HFF-Myc (cell line): ENCODE measurements around the gene CD44.

ENCODE experiments used
- DNase-seq: peaks from one replicate; pipeline ENCODE4 v3.0.0-alpha.2; 2011; ENCODE audit warnings: low read depth; ENCODE audit errors: extremely low read depth
- H3K4me3 ChIP-seq: replicated peaks from 2 replicates; pipeline ENCODE4 v1.5.1; 2011; ENCODE audit warnings: low read depth, mild to moderate bottlenecking, control low read depth, low read length
- TF ChIP-seq, protein P1 (sequence below): IDR thresholded peaks from 2 replicates; pipeline ENCODE4 v1.5.1; 2012; ENCODE audit warnings: mild to moderate bottlenecking, low read depth, low read length, control low read depth; ENCODE audit errors: missing control alignments

The CD44 gene

DNA sequence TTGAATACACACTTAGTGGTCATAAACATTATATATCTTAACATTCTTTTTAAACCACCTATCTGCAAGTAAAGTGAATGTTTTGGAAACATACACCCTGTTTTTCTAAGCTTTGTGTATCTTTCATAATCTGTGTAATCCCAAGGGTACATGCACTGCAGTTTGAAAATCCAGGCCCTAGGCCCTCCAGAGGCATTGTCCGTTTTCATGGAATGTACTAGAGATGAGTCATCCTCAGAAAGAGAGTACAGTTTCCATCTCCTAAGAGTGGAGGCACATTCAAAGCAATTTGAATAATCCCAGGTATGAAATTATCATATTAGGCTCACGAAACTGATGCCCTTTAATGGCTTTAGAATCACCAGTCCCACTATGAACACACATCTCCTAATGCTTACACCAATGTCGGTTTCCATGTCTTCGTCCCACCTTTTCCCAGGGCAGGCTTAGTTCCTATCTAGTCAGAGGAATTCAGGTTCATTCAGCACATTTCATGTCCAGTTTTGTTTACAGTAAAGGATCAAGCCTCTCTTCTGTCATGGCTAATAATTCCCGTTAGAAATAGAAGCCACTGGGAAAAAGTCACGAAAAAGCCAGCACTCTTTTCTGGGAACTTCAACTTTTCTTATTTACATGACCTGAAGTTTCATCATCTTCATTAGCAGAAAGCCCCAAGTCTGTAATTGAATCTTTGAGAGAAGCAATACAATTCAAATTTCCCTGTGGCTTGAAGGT lies 39.5 kb upstream of the CD44 start:
- TF ChIP-seq, protein P1, sequence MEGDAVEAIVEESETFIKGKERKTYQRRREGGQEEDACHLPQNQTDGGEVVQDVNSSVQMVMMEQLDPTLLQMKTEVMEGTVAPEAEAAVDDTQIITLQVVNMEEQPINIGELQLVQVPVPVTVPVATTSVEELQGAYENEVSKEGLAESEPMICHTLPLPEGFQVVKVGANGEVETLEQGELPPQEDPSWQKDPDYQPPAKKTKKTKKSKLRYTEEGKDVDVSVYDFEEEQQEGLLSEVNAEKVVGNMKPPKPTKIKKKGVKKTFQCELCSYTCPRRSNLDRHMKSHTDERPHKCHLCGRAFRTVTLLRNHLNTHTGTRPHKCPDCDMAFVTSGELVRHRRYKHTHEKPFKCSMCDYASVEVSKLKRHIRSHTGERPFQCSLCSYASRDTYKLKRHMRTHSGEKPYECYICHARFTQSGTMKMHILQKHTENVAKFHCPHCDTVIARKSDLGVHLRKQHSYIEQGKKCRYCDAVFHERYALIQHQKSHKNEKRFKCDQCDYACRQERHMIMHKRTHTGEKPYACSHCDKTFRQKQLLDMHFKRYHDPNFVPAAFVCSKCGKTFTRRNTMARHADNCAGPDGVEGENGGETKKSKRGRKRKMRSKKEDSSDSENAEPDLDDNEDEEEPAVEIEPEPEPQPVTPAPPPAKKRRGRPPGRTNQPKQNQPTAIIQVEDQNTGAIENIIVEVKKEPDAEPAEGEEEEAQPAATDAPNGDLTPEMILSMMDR: no peak
- no peak overlapping the region for H3K4me3 ChIP-seq
- DNase-seq: no peak

DNA sequence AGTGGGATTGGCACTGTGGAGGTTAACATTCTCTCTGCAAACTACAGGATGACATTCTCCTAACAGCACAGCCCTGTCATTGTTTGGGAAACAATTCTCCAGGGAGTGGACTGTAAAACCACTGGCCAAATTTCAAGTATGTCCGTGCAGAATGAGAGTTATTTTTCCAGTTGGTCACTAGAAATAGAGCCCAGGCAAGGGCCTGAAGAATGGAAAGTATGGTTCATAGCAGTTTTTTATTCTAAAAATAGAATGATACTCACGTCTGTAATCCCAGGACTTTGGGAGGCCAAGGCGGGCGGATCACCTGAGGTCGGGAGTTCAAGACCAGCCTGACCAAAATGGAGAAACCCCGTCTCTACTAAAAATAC lies 39.0 kb upstream of the CD44 start:
- TF ChIP-seq, protein P1: no peak
- no peak overlapping the region for H3K4me3 ChIP-seq
- DNase-seq: no peak

DNA sequence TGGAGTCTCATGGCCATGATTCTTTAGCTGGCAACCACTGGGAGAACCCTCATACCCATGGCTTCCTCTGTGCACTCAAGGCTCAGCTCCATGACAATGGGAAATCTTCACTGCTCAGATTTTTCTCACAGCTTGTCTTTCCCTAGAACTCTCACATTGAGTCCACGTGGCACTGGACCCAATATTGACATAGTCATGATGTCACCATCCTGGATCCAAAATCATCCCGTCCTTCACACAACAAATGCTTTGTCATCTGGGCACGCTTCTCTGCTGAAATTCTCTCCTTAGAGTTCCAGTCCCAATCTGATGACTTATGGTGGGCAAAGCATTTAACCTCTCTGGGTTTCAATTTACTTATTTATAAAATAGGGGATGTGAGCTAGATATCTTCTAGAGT lies 37.7 kb upstream of the CD44 start:
- no peak for DNase-seq
- H3K4me3 ChIP-seq: no peak overlapping the region
- TF ChIP-seq, protein P1: no peak

GRCh38 chr11:35102267-35102666 lies 36.7 kb upstream of the CD44 start:
- no peak for DNase-seq
- TF ChIP-seq, protein P1: no peak
- H3K4me3 ChIP-seq: no peak overlapping the region

DNA sequence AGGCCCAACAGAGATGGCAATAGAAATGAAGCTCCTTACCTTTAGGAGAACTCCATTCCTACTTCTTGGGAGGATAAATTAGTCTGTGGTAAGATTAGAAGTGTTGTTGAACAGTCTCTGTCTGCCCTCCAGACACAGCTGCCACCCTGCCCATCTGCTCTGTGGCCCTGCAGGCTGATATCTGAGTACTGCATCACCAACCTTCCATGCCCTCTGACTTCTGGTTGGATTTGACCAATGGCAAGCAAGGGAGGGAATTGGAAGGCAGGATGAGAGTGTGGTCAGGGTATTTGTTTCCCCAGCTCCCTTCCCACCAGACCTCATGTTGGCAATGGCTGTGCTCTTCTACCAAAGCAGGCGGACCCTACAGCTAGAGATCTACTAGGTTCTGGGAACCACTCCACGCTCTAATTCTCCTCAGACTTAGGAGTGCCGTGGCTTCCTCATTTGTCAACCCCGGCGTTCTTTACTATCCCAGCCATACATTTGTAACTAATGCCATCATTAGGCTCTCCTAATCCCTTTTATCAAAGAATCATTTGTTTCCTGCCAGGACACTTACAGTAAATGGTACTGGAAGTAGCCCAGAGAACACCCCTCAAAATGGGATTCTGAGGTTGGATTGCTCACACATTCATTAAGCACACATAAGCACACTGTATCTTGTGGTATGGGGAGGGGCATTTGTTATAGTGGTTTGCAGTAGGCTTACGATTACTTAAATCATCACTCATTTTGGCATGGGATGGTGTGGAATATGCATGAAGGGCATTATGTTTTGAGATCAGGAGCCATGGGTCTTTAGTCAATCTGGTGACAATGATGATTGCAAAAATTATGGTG lies 35.4 kb upstream of the CD44 start:
- TF ChIP-seq, protein P1: no peak
- no peak overlapping the region for H3K4me3 ChIP-seq
- no peak for DNase-seq

DNA sequence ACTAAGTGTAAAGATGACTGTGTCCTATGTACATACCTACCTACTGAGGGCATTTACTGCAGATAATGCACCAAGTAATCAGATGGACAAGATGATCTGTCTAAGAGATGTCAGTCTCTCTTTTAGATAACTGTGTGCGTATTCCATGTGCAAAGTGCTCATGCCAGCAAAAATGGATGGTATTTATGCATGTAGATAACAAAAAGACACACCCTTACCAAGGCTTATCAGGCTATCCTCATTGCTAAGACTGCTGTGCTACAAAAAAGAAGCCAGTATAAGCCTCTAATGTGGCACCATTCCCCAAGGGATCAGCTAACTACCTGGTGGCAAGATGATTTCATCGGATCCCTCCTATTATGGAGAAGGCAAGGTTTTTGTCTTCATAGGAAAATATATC lies 34.3 kb upstream of the CD44 start:
- TF ChIP-seq, protein P1: no peak
- no peak for DNase-seq
- H3K4me3 ChIP-seq: no peak overlapping the region
